HG02678 (cell line): ENCODE measurements around the gene MYADML2.
"Not testable (repeated sequence)": the region's sequence is repeated elsewhere in the genome, so short reads cannot be mapped to it uniquely, and the experiment has no call there.

Source experiments
- ATAC-seq: cut with Tn5 transposase; IDR thresholded peaks from one replicate; pipeline ENCODE4 v1.9.1; 2021; ENCODE audit warnings: mild to moderate bottlenecking, moderate library complexity; ENCODE audit not compliant: unreplicated experiment

Gene MYADML2

DNA sequence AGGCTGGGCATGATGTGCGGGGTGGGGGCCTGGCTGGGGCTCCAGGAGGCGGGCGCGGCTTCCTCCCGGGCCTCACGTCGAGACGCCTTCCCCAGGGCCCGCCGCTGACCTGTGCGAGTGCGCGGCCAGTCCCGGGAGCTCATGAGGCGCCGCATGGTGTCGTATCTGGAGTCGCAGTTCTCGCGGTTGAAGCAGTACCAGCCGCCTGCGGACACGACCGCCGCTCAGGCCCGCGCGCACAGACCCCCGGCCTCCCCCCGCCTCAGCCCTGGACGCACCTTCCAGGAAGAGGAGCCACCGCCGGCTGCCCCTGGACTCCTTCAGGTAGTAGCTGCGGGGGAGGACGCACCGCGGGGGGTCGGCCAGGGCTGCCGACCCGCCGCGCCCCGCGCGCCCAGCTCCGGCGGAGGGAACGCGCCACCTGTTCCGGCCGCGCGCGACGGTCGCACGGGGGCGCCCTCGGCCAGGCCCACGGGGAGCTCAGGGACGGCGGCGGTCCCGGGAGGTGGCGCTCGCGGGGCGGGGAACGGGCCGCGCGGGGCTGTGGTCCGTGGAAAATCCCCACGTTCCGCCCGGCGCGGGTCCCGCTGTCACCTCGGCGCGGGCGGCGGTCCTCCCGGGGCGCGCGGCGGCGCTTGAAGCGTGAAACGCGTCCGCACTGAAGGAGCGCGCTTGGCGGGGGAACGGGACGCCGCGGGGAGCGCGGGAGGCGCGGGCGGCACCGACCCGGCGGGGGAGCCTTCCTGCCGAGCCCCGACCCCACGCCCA is 12.5 kb upstream of the MYADML2 start:
- peak; percentile 67 for ATAC-seq

DNA sequence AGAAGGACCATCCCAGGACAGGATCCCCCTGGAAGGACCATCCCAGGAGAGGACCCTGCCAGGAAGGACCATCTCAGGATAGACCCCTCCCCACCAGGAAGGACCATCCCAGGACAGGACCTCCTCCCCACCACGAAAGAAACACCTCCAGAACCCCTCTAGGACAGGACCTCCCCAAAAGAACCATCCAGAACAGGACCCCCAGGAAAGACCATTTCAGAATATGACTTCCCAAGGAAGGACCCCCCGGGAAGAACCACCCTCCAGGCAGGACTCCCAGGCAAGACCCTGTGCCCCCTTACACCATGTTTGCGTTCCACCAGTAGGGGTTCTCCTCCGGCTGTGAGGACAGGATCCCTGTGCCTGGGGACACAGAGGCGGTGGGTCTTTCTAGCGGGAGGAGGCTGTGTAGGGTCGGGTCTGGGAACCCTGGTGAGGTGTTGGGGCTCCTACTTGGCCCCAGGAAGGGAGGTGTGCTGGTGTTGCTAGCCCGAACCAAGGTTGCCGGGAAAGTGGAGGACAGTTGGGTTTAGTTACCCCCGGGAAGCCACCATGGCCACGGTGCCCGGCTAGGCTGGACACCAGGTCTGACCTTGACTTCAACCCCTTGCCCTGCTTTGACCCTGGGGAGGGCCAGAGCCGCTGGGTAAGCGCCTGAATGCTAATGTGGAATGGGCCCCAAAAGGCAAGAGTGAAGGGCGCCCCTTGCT is 11.8 kb upstream of the MYADML2 start:
- no peak for ATAC-seq

DNA sequence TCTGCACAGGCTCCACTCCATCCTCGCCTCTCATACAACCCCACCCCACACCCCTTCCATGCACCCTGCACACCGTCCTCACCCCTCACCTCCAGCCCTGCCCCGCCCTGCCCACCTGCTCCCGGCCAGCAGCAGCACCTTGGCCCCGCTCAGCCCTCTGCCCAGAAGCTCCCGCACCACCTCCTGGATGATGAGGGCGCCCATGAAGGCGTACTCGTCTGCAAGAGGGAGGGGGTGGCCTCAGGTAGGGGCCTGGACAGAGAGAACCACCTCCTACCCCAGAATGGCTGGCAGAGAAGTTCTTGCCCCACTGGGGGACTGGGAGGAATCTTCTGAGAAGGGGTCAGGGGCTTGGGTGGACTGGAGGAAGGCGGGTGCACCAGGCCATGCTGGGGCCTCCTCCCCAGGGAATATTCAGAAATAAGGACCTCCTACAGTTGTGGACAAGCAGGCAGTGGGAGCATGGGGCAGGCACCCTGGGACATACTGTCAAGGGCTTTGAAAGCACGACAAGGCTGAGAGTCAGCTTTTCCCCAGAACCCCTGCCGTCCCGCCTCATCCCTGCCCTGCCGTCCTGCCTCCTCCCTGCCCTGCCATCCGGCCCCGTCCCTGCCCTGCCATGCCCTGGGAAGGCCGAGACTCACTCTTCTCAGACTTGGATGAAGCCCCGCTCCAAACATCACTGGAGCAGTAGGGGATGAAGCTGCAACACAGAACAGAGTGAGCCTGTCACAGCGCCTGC is 10.8 kb upstream of the MYADML2 start:
- ATAC-seq: no peak

- no peak for ATAC-seq
These were observed 9.9 kb upstream of the MYADML2 start for GRCh38 chr17:81956607-81957589.

GRCh38 chr17:81955756-81956544 is 8.9 kb upstream of the MYADML2 start:
- ATAC-seq: no peak

- no peak for ATAC-seq
These were observed 8.1 kb upstream of the MYADML2 start for GRCh38 chr17:81955058-81955681.

- no peak for ATAC-seq
These were observed 7.4 kb upstream of the MYADML2 start for GRCh38 chr17:81954131-81955057.

- ATAC-seq: not testable (repeated sequence)
These were observed 6.4 kb upstream of the MYADML2 start for GRCh38 chr17:81953443-81953842.

GRCh38 chr17:81952792-81953228 is 5.8 kb upstream of the MYADML2 start:
- ATAC-seq: no peak

DNA sequence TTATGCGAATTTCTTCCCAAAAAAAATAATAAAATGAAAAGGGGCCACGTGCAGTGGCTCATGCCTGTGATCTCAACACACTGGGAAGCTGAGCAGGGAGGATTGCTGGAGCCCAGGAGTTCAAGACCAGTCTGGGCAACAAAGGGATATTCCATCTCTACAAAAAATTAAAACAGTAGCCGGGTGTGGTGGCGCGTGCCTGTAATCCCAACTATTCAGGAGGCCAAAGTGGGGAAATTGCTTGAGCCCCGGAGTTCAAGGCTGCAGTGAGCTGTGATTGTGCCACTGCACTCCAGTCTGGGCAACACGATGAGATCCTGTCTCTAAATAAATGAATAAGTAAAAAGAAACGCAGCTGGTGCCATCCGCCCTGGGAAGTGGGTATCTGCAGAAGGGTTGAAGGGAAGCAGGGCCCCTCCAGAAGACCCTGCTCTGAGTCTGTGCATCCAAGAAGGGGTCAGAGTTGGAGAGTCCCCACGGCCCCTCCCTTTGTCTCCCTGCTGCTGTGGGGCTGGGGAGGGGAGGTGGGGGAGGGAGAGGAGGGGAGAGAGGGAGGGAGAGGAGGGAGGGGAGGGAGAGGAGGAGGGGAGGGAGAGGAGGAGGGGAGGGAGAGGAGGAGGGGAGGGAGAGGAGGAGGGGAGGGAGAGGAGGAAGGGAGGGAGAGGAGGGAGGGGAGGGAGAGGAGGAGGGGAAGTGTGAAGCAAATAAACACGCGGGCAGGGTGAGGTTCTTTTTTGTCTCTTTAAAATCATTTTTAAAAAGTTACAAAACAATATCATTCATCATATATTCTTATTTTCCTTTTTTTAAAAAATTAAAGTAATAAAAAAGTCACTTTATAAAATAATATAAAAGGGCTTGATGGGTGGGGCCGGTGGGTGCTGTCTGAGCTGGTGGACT is 5.0 kb upstream of the MYADML2 start:
- no peak for ATAC-seq

- no peak for ATAC-seq
These were observed 3.5 kb upstream of the MYADML2 start for GRCh38 chr17:81950501-81950900.

DNA sequence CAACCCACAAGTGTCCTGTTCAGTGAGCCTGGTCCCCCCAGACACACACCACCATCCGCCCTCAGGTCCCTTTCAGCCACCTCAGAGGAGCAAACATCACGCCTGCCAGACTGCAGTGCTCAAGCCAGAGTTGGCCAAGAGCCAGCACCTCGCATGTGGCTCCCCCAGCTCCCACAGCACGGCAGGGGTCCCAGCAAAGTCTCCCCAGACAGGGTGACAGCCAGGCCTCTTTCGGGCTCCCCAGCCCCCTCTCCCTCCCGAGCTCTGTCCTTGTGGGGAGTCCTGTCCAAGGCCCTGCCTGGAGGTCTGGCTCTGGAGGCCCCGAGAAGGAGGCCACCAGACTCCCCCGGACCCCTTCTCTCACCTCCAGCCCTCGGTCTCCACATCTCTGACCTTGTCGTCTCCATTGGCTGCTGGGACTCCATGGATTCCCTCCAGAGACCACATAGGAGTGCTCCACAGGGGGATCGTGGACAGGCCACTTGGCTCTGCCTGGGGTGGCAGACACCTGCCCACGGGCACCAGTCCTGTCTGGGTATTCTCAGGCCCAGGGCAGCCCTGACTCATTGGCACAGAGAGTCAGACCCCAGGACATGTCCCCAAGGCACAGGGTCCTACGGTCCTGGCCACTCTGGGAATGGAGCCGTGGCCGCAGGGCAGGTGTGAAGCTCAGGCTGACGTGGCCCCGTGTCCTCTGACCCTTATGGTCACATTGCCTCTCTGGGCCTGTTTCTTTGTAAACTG is 1.8 kb upstream of the MYADML2 start:
- ATAC-seq: no peak

- no peak for ATAC-seq
These were observed 2.2 kb downstream of the MYADML2 start for GRCh38 chr17:81944858-81945257.

DNA sequence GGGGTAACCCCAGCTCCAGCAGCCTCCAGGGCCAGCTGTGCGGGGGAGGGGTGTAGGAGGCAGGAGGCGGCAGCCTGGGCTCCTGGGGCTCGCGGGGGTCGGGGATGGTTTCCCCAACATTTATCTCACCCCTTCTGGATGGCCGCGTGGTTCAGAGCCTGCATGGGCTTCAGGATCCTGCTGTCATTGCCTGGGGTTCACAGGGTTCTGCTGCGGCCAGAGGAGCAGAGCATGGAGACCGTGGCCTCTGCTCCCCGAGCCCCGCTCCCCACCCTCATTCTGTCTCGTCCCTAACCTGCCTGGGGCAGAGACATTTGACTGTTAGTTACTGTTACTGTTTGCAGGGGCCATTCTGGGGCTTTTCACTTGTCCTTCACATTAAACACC is 4.9 kb downstream of the MYADML2 start:
- no peak for ATAC-seq

DNA sequence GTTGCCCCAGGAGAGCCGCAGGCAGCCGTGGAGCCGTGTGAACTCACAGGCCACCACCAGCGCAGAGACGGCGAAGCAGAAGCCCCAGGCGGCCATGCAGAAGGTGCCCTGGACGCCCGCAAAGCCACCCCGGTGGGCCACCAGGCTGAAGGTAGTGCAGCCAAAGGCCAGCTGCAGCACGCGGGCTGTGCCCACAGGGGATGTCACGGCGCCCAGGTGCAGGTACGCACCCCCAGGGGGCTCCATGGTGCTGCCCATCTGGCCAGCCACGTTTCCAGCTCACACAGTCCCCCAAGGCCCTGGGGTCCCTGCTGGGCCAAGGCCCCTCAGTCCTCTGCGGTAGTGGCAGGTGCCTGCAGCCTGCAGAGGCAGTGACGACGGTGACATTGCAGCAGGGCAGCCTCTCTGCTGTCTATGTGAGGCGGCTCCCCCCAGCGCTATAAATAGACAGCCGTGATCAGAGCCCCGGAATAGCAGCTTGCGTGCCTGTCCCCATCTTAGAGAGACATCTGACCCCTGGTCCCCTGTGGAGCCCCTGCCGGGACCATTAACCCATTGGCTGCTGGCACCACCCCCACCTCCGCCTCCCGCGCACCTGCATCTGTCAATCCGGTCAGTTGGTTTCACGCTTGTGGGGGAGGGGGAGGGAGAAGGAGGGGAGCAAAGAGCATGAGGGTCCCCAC is 5.4 kb downstream of the MYADML2 start:
- no peak for ATAC-seq
